Upper lobe of right lung (tissue), 1 donor: ENCODE data around the gene DNAJB6. TPM values are rescaled to one million over a fixed set of nuclear protein-coding genes. Genes with fewer than 3 reads are reported as not detected.
A peak's percentile ranks its signal among the peaks of the same experiment; 100 is the strongest.

Experiments
- ATAC-seq: fragments of 200-7000 bp; cut with Tn5 transposase; one replicate; pipeline ENCODE4 v1.9.1; 2020; ENCODE audit warnings: mild to moderate bottlenecking, moderate library complexity
- DNase-seq: peaks from one replicate; pipeline ENCODE4 v3.0.0-alpha.2; 2020
- H3K27ac ChIP-seq: fragments of 200-600 bp; one replicate; pipeline ENCODE4 v1.8.0; 2022
- H3K27me3 ChIP-seq: fragments of 200-600 bp; one replicate; pipeline ENCODE4 v1.8.0; 2022; ENCODE audit warnings: mild to moderate bottlenecking
- H3K36me3 ChIP-seq: fragments of 200-600 bp; one replicate; pipeline ENCODE4 v1.8.0; 2022
- H3K4me1 ChIP-seq: fragments of 200-600 bp; one replicate; pipeline ENCODE4 v1.8.0; 2022
- H3K4me3 ChIP-seq: fragments of 200-600 bp; one replicate; pipeline ENCODE4 v1.8.0; 2022; ENCODE audit warnings: mild to moderate bottlenecking
- H3K9me3 ChIP-seq: fragments of 200-600 bp; one replicate; pipeline ENCODE4 v1.8.0; 2022
- intact Hi-C: fragments of 100-400 bp; cut with DNase I; formaldehyde crosslinking; loops from one replicate; pipeline ENCODE4 v1.11.0; 2022
- total RNA-seq: library from RNA; stranded (reverse); fragmentation: NEBNext Ultra II Directional; extraction: Animal tissue kit (Norgen Biotek cat#: 25700); gene quantifications from one replicate; pipeline ENCODE4 v1.2.1, GENCODE V29; 2021
- TF ChIP-seq, protein P1 (sequence below): fragments of 200-600 bp; IDR thresholded peaks from one replicate; pipeline ENCODE4 v1.8.0; 2022; ENCODE audit warnings: antibody characterized with exemption
- donor health status: DM: no; HTN: yes; CAD: no; lungs with severe emphysema.

DNAJB6 gene
- total RNA-seq, 1 donor from 2014 or later: 95.8 TPM

DNA sequence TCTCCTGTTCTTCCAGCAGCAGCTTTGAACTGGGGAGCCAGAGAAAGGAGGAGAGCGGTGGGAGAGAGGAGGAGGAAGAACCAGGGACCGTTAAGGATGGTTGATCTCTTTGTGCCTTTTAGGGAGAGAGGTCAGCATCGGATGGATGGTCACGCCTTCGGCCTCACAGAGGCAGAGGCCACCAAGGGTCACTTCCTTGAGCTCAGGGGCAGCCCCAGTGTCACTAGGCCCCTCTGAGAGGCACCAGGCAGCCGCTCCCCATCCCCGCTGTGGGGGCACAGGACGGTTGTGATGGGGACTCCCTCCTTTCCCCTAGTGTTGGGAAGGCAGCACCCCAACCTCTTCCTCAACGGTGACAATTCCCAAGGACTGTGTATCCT is 121.4 kb downstream of the DNAJB6 start:
- TF ChIP-seq, protein P1, sequence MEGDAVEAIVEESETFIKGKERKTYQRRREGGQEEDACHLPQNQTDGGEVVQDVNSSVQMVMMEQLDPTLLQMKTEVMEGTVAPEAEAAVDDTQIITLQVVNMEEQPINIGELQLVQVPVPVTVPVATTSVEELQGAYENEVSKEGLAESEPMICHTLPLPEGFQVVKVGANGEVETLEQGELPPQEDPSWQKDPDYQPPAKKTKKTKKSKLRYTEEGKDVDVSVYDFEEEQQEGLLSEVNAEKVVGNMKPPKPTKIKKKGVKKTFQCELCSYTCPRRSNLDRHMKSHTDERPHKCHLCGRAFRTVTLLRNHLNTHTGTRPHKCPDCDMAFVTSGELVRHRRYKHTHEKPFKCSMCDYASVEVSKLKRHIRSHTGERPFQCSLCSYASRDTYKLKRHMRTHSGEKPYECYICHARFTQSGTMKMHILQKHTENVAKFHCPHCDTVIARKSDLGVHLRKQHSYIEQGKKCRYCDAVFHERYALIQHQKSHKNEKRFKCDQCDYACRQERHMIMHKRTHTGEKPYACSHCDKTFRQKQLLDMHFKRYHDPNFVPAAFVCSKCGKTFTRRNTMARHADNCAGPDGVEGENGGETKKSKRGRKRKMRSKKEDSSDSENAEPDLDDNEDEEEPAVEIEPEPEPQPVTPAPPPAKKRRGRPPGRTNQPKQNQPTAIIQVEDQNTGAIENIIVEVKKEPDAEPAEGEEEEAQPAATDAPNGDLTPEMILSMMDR: no peak
- intact Hi-C loops: no loop called here

DNA sequence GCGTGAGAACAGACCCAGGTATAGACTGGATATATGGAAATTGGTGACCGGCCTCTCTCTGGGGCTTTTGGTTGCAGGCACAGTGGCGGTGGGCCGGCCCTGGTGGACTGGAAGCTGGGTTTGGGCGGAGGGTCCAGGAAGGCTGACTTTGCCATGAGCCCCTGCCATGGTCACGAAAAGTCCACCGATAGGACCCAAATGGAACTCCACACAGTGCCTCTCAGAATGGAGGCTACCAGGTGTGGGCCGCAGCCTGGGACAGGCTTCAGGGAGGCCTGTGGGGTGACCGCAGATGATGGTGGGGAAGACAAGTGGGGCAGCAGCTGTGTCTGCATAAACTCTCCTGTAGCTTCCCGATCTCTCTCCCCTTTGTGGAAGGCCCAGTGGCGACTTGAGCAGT is 123.2 kb downstream of the DNAJB6 start:
- Histone ChIP-seq H3K4me1 (no peaks in the 10 kb centered on the region), H3K27ac (no peak overlapping the region), H3K27me3 (peaks cover 15% of the 10 kb centered on the region), H3K9me3 (no peaks in the 10 kb centered on the region), H3K4me3 (no peak overlapping the region), H3K36me3 (no peaks in the 10 kb centered on the region)
- intact Hi-C loops: no loop called here
- ATAC-seq: no peak
- DNase-seq: no peak
- TF ChIP-seq, protein P1: no peak

More for the DNA sequence above, 121.4 kb downstream of the DNAJB6 start:
- Histone ChIP-seq H3K4me3 (no peak overlapping the region), H3K27ac (no peak overlapping the region), H3K27me3 (peaks cover 6% of the 10 kb centered on the region), H3K4me1 (no peaks in the 10 kb centered on the region), H3K9me3 (no peaks in the 10 kb centered on the region), H3K36me3 (no peaks in the 10 kb centered on the region)
- ATAC-seq (no peak), DNase-seq (no peak)

DNA sequence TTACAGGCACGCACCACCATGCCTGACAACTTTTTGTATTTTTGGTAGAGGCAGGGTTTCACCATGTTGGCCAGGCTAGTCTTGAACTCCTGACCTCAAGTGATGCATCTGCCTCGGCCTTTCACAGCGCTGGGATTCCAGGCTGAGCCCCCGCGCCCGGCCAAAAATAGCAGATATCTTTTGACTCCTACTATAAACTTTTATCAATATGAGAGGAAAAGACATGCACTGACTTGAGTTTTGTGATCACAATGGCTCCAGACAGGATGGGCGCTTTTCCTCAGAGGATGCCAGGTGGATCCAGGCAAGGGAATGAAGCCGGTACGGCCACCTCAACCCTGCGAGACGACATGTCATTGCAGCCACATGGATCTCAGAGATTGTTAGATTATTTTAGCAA is 123.9 kb downstream of the DNAJB6 start:
- DNase-seq: no peak
- Histone ChIP-seq H3K27me3 (peaks cover 18% of the 10 kb centered on the region), H3K4me3 (no peak overlapping the region), H3K27ac (no peak overlapping the region), H3K36me3 (no peaks in the 10 kb centered on the region), H3K9me3 (no peaks in the 10 kb centered on the region), H3K4me1 (no peaks in the 10 kb centered on the region)
- ATAC-seq: no peak
- intact Hi-C loops: no loop called here
- TF ChIP-seq, protein P1: no peak

DNA sequence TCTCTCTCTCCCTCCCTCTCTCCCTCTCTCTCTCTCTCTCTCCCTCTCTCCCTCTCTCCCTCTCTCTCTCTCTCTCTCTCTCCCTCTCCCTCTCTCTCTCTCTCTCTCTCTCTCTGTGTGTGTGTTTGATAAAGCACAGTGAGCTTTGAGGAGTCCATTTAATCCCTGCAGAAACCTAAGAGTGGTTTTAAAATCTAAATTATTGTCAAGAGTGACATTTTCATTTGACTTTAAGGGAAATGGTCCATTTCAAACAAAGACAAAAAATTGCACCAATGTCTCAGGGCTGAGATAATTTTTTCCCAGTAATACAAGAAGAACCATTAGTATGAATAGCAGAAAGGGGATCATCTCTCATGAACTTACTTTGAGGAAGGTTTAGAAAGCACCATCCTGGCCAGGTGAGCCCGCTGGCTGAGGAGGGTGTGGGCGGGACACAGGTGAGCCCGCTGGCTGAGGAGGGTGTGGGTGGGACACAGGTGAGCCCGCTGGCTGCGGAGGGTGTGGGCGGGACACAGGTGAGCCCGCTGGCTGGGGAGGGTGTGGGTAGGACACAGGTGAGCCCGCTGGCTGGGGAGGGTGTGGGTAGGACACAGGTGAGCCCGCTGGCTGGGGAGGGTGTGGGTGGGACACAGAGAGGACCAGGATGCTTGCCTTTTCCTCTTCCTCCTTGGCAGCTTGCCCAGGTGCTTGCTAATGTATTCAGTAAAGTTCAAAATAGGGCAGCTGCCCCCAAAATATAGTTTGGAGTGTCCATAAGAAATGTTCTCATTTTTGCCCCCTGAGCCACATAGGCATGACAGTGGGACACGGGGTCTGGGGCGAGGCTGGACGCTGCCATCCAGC is 125.0 kb downstream of the DNAJB6 start:
- intact Hi-C loops: no loop called here
- Histone ChIP-seq H3K27ac (no peak overlapping the region), H3K4me3 (no peak overlapping the region), H3K9me3 (no peaks in the 10 kb centered on the region), H3K36me3 (no peaks in the 10 kb centered on the region), H3K4me1 (no peaks in the 10 kb centered on the region), H3K27me3 (peaks cover 25% of the 10 kb centered on the region)
- TF ChIP-seq, protein P1: no peak
- ATAC-seq (no peak), DNase-seq (no peak)

DNA sequence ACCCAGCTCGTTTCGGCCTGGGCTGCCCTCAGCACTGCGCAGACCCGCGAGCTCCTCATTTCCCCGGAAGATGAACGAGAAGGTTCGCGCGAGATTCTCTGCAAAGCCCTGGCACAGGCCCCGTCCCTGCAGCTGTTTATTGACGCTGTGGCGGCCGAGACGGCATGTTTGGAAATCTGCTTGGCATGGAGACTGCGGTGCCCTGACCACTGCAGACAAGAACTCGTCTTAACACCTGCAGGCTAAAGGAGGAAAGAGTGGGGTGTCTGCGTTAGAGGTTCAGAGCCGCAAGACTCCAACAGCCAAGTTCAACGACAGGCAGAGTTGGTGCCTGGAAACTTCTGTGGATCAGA is 125.6 kb downstream of the DNAJB6 start:
- no peak overlapping the region for H3K4me3 ChIP-seq
- no peak overlapping the region for H3K27ac ChIP-seq
- no peaks in the 10 kb centered on the region for H3K9me3 ChIP-seq
- ATAC-seq (no peak), DNase-seq (peak; percentile 51)
- intact Hi-C loops: no loop called here
- peaks cover 31% of the 10 kb centered on the region for H3K27me3 ChIP-seq
- H3K4me1 ChIP-seq: no peaks in the 10 kb centered on the region
- H3K36me3 ChIP-seq: no peaks in the 10 kb centered on the region
- TF ChIP-seq, protein P1: no peak
